HG03442 (cell line): ENCODE results near the gene TARM1.

Experiments used
- ATAC-seq: cut with Tn5 transposase; IDR thresholded peaks from one replicate; pipeline ENCODE4 v1.9.1; 2021; ENCODE audit warnings: mild to moderate bottlenecking, moderate library complexity; ENCODE audit not compliant: unreplicated experiment

TARM1 gene

GRCh38 chr19:54081032-54081431 lies at the start of gene TARM1:
Gene TARM1, minus strand, starts transcription at chr19:54081365. Its CDS starts 25 bp downstream, at chr19:54081340.
- ATAC-seq = no peak

GRCh38 chr19:54129617-54129996 lies 48.4 kb upstream of the TARM1 start:
- ATAC-seq = no peak

- no peak for ATAC-seq
These were observed 47.8 kb upstream of the TARM1 start for GRCh38 chr19:54128796-54129616.

- ATAC-seq = no peak
These were observed 47.2 kb upstream of the TARM1 start for GRCh38 chr19:54128441-54128725.

- ATAC-seq = no peak
These were observed 46.7 kb upstream of the TARM1 start for GRCh38 chr19:54127688-54128440.

- no peak for ATAC-seq
These were observed 44.5 kb upstream of the TARM1 start for GRCh38 chr19:54125713-54126112.

GRCh38 chr19:54124393-54124792 lies 43.2 kb upstream of the TARM1 start:
- no peak for ATAC-seq

GRCh38 chr19:54123682-54124081 lies 42.5 kb upstream of the TARM1 start:
- no peak for ATAC-seq

GRCh38 chr19:54121259-54121658 lies 40.1 kb upstream of the TARM1 start:
- no peak for ATAC-seq

GRCh38 chr19:54115109-54116063 lies 34.2 kb upstream of the TARM1 start, which contains the start of the genes PRPF31 and TFPT:
Gene PRPF31, plus strand, starts transcription at chr19:54115754. Its CDS starts 2,525 bp downstream, at chr19:54118279.
Gene TFPT, minus strand, starts transcription at chr19:54115657. Its CDS starts 388 bp downstream, at chr19:54115269.
- ATAC-seq = peak; percentile 72

- no peak for ATAC-seq
These were observed 33.4 kb upstream of the TARM1 start for GRCh38 chr19:54114340-54115108.

GRCh38 chr19:54109651-54110050 lies 28.5 kb upstream of the TARM1 start:
- ATAC-seq = no peak

- ATAC-seq = no peak
These were observed 27.3 kb upstream of the TARM1 start for GRCh38 chr19:54108496-54108895.

GRCh38 chr19:54107876-54108490 lies 26.8 kb upstream of the TARM1 start:
- no peak for ATAC-seq

GRCh38 chr19:54106716-54107115 lies 25.6 kb upstream of the TARM1 start:
- ATAC-seq = no peak

GRCh38 chr19:54105796-54106195 lies 24.6 kb upstream of the TARM1 start:
- no peak for ATAC-seq

- ATAC-seq = no peak
These were observed 24.0 kb upstream of the TARM1 start for GRCh38 chr19:54104998-54105715.

GRCh38 chr19:54102421-54103169 lies 21.4 kb upstream of the TARM1 start, which contains the start of gene NDUFA3:
Gene NDUFA3, plus strand, starts transcription at chr19:54102855. Its CDS starts 24 bp downstream, at chr19:54102879.
- ATAC-seq = peak; percentile 95
